HepG2 (cell line): ENCODE measurements around the gene TRAF4.

Experiments used
- AFF4 ChIP-seq: sonication (generic); formaldehyde crosslinking; IDR thresholded peaks from 2 replicates; pipeline ENCODE4 v1.4.0; 2020; ENCODE audit warnings: missing genetic modification reagents
- CTCF ChIP-seq: sonication (generic); formaldehyde crosslinking; IDR thresholded peaks from 2 replicates; pipeline ENCODE4 v1.5.0; 2020; ENCODE audit warnings: mild to moderate bottlenecking, missing genetic modification reagents, moderate library complexity
- GABPB1 ChIP-seq: IDR thresholded peaks from 2 replicates; pipeline ENCODE4 v1.6.1; 2016; ENCODE audit warnings: mild to moderate bottlenecking, missing genetic modification reagents, moderate library complexity, missing compliant biosample characterization
- HES4 ChIP-seq: sonication (generic); formaldehyde crosslinking; IDR thresholded peaks from 2 replicates; pipeline ENCODE4 v1.9.0; 2021; ENCODE audit warnings: mild to moderate bottlenecking, missing genetic modification reagents, borderline replicate concordance
- IKZF1 ChIP-seq: fragments of 450-650 bp; IDR thresholded peaks from 2 replicates; pipeline ENCODE4 v1.7.1; 2016
- MTERF4 ChIP-seq: sonication (generic); formaldehyde crosslinking; IDR thresholded peaks from 2 replicates; pipeline ENCODE4 v1.8.0; 2023; ENCODE audit warnings: mild to moderate bottlenecking, missing genetic modification reagents
- PHB2 ChIP-seq: fragments of 450-650 bp; IDR thresholded peaks from 2 replicates; pipeline ENCODE4 v1.6.1; 2018; ENCODE audit not compliant: partially characterized antibody
- POLR2AphosphoS5 ChIP-seq: IDR thresholded peaks from 2 replicates; pipeline ENCODE4 v1.6.1; 2012; ENCODE audit warnings: low read depth, low read length
- SATB2 ChIP-seq: sonication (generic); formaldehyde crosslinking; IDR thresholded peaks from 2 replicates; pipeline ENCODE4 v1.5.0; 2020; ENCODE audit warnings: missing genetic modification reagents
- TARDBP ChIP-seq: sonication (generic); formaldehyde crosslinking; IDR thresholded peaks from 2 replicates; pipeline ENCODE4 v1.8.0; 2022; ENCODE audit warnings: mild to moderate bottlenecking, missing genetic modification reagents
- ZNF24 ChIP-seq: fragments of 450-650 bp; IDR thresholded peaks from 2 replicates; pipeline ENCODE4 v1.6.1; 2017; ENCODE audit warnings: antibody characterized with exemption, mild to moderate bottlenecking
- ZNF512 ChIP-seq: sonication (generic); formaldehyde crosslinking; IDR thresholded peaks from 2 replicates; pipeline ENCODE4 v1.4.0; 2020; ENCODE audit warnings: mild to moderate bottlenecking, missing genetic modification reagents
- ZNF580 ChIP-seq: IDR thresholded peaks from 2 replicates; pipeline ENCODE4 v1.6.1; 2016; ENCODE audit warnings: low read depth, borderline replicate concordance
- ZNF7 ChIP-seq: IDR thresholded peaks from 2 replicates; pipeline ENCODE4 v1.6.1; 2016; ENCODE audit warnings: missing biosample characterization, missing genetic modification reagents

- TF ChIP-seq PHB2: no peak
- TF ChIP-seq POLR2AphosphoS5: no peak; the same call in 1 of the 2 replicates
- no peak for TF ChIP-seq CTCF
- no peak for TF ChIP-seq SATB2
- TF ChIP-seq IKZF1: no peak
- TF ChIP-seq AFF4 (CRISPR knock-in tag): no peak
- peak; percentile 53 for TF ChIP-seq GABPB1 (CRISPR knock-in tag)
- no peak for TF ChIP-seq MTERF4 (CRISPR knock-in tag)
- TF ChIP-seq ZNF7 (CRISPR knock-in tag): no peak
- no peak for TF ChIP-seq HES4 (CRISPR knock-in tag)
- no peak for TF ChIP-seq ZNF24
- TF ChIP-seq ZNF512 (CRISPR knock-in tag): no peak
- 0 out of 2 replicates have a peak, but pooled peaks have one; percentile 15 for TF ChIP-seq ZNF580 (CRISPR knock-in tag)
- TF ChIP-seq TARDBP: no peak
Measured at GRCh38 chr17:28744104-28744971, 527 bp downstream of the TRAF4 start.
